Osteocyte (in vitro differentiated cells): ENCODE data around the gene GATA3. TPM values are rescaled to one million over a fixed set of nuclear protein-coding genes. Genes with fewer than 3 reads are reported as not detected.
A peak's percentile ranks its signal among the peaks of the same experiment; 100 is the strongest.

Source experiments
- DNase-seq: peaks from one replicate; pipeline ENCODE4 v3.0.0; 2021; ENCODE audit warnings: mixed read lengths; ENCODE audit not compliant: unreplicated experiment; ENCODE audit errors: extremely low spot score
- H3K27ac Mint-ChIP-seq: one replicate; pipeline ENCODE4 v1.8.0; 2021; ENCODE audit warnings: mild to moderate bottlenecking, mixed read lengths; ENCODE audit not compliant: unreplicated experiment
- H3K27me3 Mint-ChIP-seq: one replicate; pipeline ENCODE4 v1.8.0; 2021; ENCODE audit warnings: mixed read lengths; ENCODE audit not compliant: unreplicated experiment
- H3K36me3 Mint-ChIP-seq: one replicate; pipeline ENCODE4 v1.8.0; 2021; ENCODE audit warnings: mixed read lengths; ENCODE audit not compliant: unreplicated experiment
- H3K4me1 Mint-ChIP-seq: one replicate; pipeline ENCODE4 v1.8.0; 2021; ENCODE audit warnings: mixed read lengths; ENCODE audit not compliant: unreplicated experiment
- H3K4me3 Mint-ChIP-seq: one replicate; pipeline ENCODE4 v1.8.0; 2021; ENCODE audit warnings: mild to moderate bottlenecking, moderate library complexity, mixed read lengths; ENCODE audit not compliant: unreplicated experiment
- H3K9me3 Mint-ChIP-seq: one replicate; pipeline ENCODE4 v1.8.0; 2021; ENCODE audit warnings: mixed read lengths; ENCODE audit not compliant: unreplicated experiment
- total RNA-seq: library from RNA; stranded (reverse); gene quantifications from 2 replicates; pipeline ENCODE4 v1.2.1, GENCODE V29; 2021
- TF ChIP-seq, protein P1 (sequence below): fragments of 200-600 bp; sonication (generic); IDR thresholded peaks from 2 replicates; pipeline ENCODE4 v1.5.0; 2021; ENCODE audit warnings: antibody characterized with exemption, mild to moderate bottlenecking, moderate library complexity

Gene GATA3
- total RNA-seq, 1 donor from 2014 or later: not detected

DNA sequence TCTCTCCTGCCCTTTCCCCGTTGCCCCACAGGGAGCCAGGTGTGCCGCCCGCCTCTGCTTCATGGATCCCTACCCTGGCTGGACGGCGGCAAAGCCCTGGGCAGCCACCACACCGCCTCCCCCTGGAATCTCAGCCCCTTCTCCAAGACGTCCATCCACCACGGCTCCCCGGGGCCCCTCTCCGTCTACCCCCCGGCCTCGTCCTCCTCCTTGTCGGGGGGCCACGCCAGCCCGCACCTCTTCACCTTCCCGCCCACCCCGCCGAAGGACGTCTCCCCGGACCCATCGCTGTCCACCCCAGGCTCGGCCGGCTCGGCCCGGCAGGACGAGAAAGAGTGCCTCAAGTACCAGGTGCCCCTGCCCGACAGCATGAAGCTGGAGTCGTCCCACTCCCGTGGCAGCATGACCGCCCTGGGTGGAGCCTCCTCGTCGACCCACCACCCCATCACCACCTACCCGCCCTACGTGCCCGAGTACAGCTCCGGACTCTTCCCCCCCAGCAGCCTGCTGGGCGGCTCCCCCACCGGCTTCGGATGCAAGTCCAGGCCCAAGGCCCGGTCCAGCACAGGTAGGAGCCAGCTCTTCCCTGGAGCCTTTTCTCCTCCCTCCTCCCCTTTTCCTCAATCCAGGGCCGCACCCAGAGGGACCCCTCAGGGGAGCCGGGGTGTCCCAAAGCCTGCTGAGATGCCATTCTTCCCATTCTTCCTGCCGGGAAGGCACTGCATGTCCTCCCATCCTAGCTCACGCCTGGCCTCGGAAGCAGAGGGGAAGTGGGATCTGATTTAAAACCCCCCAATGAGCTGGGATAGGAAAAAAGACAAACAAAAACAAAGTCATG is 4.0 kb downstream of the GATA3 start:
- DNase-seq: peak; percentile 81
- peaks cover 82% of the 10 kb centered on the region for H3K27me3 Mint-ChIP-seq
- no peaks in the 10 kb centered on the region for H3K36me3 Mint-ChIP-seq
- H3K4me1 Mint-ChIP-seq: peaks cover 16% of the 10 kb centered on the region
- TF ChIP-seq, protein P1, sequence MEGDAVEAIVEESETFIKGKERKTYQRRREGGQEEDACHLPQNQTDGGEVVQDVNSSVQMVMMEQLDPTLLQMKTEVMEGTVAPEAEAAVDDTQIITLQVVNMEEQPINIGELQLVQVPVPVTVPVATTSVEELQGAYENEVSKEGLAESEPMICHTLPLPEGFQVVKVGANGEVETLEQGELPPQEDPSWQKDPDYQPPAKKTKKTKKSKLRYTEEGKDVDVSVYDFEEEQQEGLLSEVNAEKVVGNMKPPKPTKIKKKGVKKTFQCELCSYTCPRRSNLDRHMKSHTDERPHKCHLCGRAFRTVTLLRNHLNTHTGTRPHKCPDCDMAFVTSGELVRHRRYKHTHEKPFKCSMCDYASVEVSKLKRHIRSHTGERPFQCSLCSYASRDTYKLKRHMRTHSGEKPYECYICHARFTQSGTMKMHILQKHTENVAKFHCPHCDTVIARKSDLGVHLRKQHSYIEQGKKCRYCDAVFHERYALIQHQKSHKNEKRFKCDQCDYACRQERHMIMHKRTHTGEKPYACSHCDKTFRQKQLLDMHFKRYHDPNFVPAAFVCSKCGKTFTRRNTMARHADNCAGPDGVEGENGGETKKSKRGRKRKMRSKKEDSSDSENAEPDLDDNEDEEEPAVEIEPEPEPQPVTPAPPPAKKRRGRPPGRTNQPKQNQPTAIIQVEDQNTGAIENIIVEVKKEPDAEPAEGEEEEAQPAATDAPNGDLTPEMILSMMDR: no peak
- no peak overlapping the region for H3K4me3 Mint-ChIP-seq
- H3K9me3 Mint-ChIP-seq: no peaks in the 10 kb centered on the region
- H3K27ac Mint-ChIP-seq: no peak overlapping the region

DNA sequence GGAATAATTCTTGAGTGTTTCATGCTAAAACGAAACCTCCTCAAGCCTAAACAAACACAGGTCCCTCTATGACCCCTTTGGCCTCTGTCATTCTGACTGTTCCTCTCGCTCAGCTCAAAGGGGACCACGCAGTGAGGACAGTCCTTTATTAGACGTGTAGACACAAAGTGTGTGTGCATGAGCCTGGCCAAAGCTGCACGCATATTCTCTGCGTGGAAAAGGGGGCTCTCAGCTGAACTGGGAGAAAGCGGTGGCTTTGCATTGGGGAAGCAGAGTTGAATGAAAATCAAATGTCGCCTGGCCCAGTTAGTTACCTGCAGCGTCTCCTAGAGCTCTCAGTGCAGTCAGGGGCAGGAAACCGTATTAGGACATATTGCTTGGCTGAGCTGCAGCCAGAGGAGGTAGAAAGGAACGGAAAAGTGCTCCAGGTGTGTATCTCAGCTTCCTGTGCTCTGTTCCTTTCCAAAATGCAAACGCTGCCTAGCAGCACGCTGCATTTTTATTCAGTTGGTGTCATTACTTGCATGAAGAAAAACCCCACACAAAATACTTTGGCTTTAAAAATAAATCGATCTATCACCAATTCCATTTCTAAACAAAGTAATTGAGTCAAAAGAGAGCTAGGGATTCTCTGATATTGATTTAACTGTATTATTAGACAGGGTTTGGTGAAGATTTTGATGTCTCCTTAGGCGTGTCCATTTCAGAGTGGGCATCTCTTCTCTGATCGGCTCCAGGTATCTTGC is 4.9 kb downstream of the GATA3 start:
- H3K27ac Mint-ChIP-seq: no peak overlapping the region
- TF ChIP-seq, protein P1: no peak
- no peak overlapping the region for H3K4me3 Mint-ChIP-seq
- H3K27me3 Mint-ChIP-seq: peaks cover 84% of the 10 kb centered on the region
- H3K9me3 Mint-ChIP-seq: no peaks in the 10 kb centered on the region
- no peak for DNase-seq
- no peaks in the 10 kb centered on the region for H3K36me3 Mint-ChIP-seq
- H3K4me1 Mint-ChIP-seq: peaks cover 9% of the 10 kb centered on the region

DNA sequence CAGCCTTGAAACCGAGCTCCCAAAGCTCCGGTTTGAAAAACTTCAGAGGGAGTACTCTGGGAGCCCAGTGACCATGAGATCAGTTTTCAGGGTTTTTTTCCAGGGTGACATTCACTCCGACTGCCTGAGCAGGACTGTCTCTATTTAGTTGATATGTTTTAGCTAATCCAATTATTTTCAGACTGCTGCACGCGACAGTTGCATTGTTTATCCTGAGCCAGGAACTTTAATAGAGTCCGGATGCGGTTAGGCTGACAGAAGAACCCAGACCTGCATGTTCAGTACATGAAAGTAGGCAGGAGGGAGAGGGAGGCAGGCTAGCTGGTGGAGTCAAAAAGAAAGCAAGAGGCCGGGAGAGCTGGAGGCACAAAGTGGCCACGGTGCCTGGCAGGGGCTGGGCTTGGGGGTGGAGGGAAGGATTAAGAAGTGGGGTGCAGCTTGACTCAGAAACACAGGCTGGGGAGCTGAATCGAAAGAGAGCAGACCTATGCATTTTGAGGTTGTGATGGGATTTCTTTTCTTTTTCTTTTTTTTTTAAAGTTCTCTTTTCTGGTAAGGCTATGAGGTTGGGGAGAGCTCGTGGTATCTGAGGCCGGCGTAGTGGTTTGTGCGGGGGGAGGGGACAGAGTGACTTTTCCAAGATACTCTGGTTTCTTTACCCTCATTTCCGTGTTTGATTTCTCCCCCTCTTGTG is 5.7 kb downstream of the GATA3 start:
- peaks cover 4% of the 10 kb centered on the region for H3K4me1 Mint-ChIP-seq
- no peak for DNase-seq
- no peak overlapping the region for H3K4me3 Mint-ChIP-seq
- H3K9me3 Mint-ChIP-seq: no peaks in the 10 kb centered on the region
- no peaks in the 10 kb centered on the region for H3K36me3 Mint-ChIP-seq
- TF ChIP-seq, protein P1: no peak
- peaks cover 86% of the 10 kb centered on the region for H3K27me3 Mint-ChIP-seq
- no peak overlapping the region for H3K27ac Mint-ChIP-seq

DNA sequence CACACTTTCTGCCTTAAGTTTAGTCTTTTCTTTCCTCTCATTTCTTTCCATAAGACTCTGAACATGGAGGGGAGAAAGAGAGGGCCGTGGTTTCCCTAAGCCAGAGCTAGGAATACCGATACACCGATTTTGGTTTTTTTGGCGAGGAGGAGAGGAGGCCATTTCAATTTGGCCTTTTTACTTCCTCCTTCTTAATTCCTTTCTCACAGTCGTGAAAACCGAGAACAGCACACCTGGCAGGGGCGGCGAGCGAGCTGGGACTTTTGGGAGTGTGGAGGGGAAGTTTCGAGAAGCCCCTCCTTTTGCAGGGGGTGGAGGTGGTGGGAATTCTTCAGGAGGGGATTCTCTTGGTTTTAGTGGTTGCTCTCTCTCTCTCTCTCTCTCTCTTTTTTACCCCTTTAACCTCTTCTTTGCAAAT is 6.2 kb downstream of the GATA3 start:
- no peak overlapping the region for H3K27ac Mint-ChIP-seq
- TF ChIP-seq, protein P1: no peak
- H3K36me3 Mint-ChIP-seq: no peaks in the 10 kb centered on the region
- peaks cover 87% of the 10 kb centered on the region for H3K27me3 Mint-ChIP-seq
- H3K9me3 Mint-ChIP-seq: no peaks in the 10 kb centered on the region
- no peak overlapping the region for H3K4me3 Mint-ChIP-seq
- peaks cover 2% of the 10 kb centered on the region for H3K4me1 Mint-ChIP-seq
- no peak for DNase-seq
